Right cardiac atrium (tissue), 5 donors: Measurements from ENCODE around the gene POU3F4. TPM values are rescaled to one million over a fixed set of nuclear protein-coding genes. Genes with fewer than 3 reads are reported as not detected.

Source experiments
- ATAC-seq, 2 donors: fragments of 200-7000 bp; cut with Tn5 transposase; one replicate each; pipeline versions ENCODE4 v1.8.0 to v1.9.1; 2020; ENCODE audit warnings: moderate library complexity in 2 of 2, mild to moderate bottlenecking in 1 of 2
- DNase-seq, 3 donors: peaks; one replicate each; pipeline ENCODE4 v3.0.0-alpha.2; 2020
- H3K27ac ChIP-seq: one replicate; pipeline ENCODE4 v1.5.1; 2013; ENCODE audit warnings: mild to moderate bottlenecking, low read length, control low read depth, moderate library complexity
- H3K27me3 ChIP-seq: one replicate; pipeline ENCODE4 v1.6.1; 2013; ENCODE audit not compliant: control insufficient read depth, insufficient read depth
- H3K4me1 ChIP-seq: one replicate; pipeline ENCODE4 v1.6.1; 2013; ENCODE audit warnings: low read length; ENCODE audit not compliant: control insufficient read depth, insufficient read depth
- H3K4me3 ChIP-seq: one replicate; pipeline ENCODE4 v1.5.1; 2013; ENCODE audit warnings: low read length, control low read depth
- H3K9me3 ChIP-seq: one replicate; pipeline ENCODE4 v1.6.1; 2013; ENCODE audit warnings: low read length; ENCODE audit not compliant: control insufficient read depth
- WGBS: extraction: QIAGEN DNeasy Blood & Tissue Kit; methylation state at CpG from one replicate; pipeline ENCODE4 v1.1.7; 2013; 5-methylcytosine and 5-hydroxymethylcytosine counted together
- intact Hi-C, 4 donors: fragments of 100-400 bp; cut with DNase I; formaldehyde crosslinking; loops; one replicate each; pipeline versions ENCODE4 v1.11.0 to v1.14.0; 2022 to 2023
- polyA plus RNA-seq: library from polyadenylated mRNA; stranded (reverse); fragments of 200-250 nt; gene quantifications from one replicate; pipeline ENCODE4 v1.2.3, GENCODE V29; 2013
- total RNA-seq, 4 donors: library from RNA; stranded (reverse); fragmentation: NEBNext Ultra II Directional; extraction: Animal tissue kit (Norgen Biotek cat#: 25700); gene quantifications; one replicate each; pipeline ENCODE4 v1.2.1, GENCODE V29; 2021
- donor health status: healthy with polysubstance abuse.
- donor health status: DM: no; HTN: yes; CAD: no.
- donor health status: DM: no; HTN: no; CAD: no.
- donor health status: DM: no; HTN: yes; CAD: no; lungs with severe emphysema.
- donor health status: DM: yes; HTN: yes; CAD: no.

Gene POU3F4
- total and polyA plus RNA-seq, 5 donors, result not detected

GRCh38 chrX:83516597-83516996 lies 8.5 kb downstream of the POU3F4 start:
- Histone ChIP-seq H3K4me3 (no peak overlapping the region), H3K9me3 (no peaks in the 10 kb centered on the region), H3K4me1 (no peaks in the 10 kb centered on the region), H3K27ac (no peak overlapping the region), H3K27me3 (no peaks in the 10 kb centered on the region)
- intact Hi-C loops, result no loop called here
- no peak for DNase-seq
- no peak for ATAC-seq
- 56% methylated on average over 1 of the region's 1 CpG for WGBS

- ATAC-seq (no peak), DNase-seq (no peak)
- intact Hi-C loops, result no loop called here
- Histone ChIP-seq H3K9me3 (no peaks in the 10 kb centered on the region), H3K4me1 (no peaks in the 10 kb centered on the region), H3K27ac (no peak overlapping the region), H3K4me3 (no peak overlapping the region), H3K27me3 (no peaks in the 10 kb centered on the region)
- WGBS, result 92% methylated on average over 1 of the region's 1 CpG
Measured at GRCh38 chrX:83521905-83522304, 13.8 kb downstream of the POU3F4 start.

- ATAC-seq (no peak), DNase-seq (no peak)
- intact Hi-C loops, result no loop called here
- H3K4me1 ChIP-seq, result no peaks in the 10 kb centered on the region
- H3K27me3 ChIP-seq, result no peaks in the 10 kb centered on the region
- H3K9me3 ChIP-seq, result no peaks in the 10 kb centered on the region
- WGBS, result 60% methylated on average over 1 of the region's 1 CpG
- H3K27ac ChIP-seq, result no peak overlapping the region
- H3K4me3 ChIP-seq, result no peak overlapping the region
Measured at GRCh38 chrX:83529950-83530349, 21.9 kb downstream of the POU3F4 start.

- peak overlapping the region; percentile 22 for H3K4me3 ChIP-seq
- H3K27me3 ChIP-seq, result no peaks in the 10 kb centered on the region
- DNase-seq, result no peak
- no peak for ATAC-seq
- no peaks in the 10 kb centered on the region for H3K9me3 ChIP-seq
- no peaks in the 10 kb centered on the region for H3K4me1 ChIP-seq
- no peak overlapping the region for H3K27ac ChIP-seq
- intact Hi-C loops, result no loop called here
- 58% methylated on average over 7 of the region's 7 CpGs for WGBS
Measured at GRCh38 chrX:83535417-83536196, 27.5 kb downstream of the POU3F4 start.
